ENCODE data around the gene NOC2L.
"Not testable (repeated sequence)": the region's sequence is repeated elsewhere in the genome, so short reads cannot be mapped to it uniquely, and the experiment has no call there.

The NOC2L gene

DNA sequence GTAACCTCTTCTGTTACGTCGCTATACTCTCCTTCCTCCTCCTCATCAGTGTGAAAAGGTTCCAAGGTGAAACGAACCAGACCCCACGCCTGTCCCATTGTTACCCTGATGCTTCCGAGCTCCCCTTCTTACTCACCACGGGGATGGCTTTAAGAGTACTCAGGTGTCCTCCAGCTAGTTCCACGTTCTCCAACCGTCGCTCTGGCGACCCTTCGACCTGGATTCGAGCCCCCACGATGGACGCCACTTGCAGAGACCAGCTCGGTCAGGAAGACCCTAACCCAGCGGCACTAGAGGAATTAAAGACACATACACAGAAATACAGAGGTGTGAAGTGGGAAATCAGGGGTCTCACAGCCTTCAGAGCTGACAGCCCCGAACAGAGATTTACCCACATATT is 61.1 kb downstream of the NOC2L start:
- not testable (repeated sequence) for DNase-seq

DNA sequence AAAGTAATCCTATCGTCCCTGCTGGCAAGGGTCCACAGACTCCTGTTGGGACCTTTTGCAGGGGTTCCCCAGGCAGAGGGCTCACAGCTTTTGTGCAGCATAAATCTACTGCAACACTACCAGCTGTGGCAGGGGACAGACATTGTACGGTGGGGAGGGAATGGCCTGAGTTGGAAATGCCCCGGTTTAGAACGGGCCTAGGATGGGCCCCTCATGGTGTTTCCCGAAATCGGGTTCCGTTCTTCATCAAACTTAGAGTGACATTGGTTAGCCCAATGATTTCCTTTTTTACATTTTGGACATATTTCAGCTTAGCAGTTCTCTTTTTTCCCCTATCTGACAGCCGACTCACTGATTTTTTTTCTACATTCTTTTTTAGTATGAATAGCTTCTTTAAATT is 61.8 kb downstream of the NOC2L start:
- peak; percentile 8 to 40 for DNase-seq

Data from inflammatory macrophage (primary cell).